Endothelial cell of umbilical vein (primary cell): ENCODE measurements around the gene CLCN2. TPM values are rescaled to one million over a fixed set of nuclear protein-coding genes. Genes with fewer than 3 reads are reported as not detected.

ENCODE experiments used
- BruUV-seq: library from RNA; stranded (reverse); fragments of 400-500 nt; replicated peaks from 2 replicates; lab custom pipeline; 2021; lab: Mats Ljungman, UMichigan
- CTCF ChIA-PET: fragments of 300-600, 350-600 bp; sonication (Branson Sonifier 250); formaldehyde crosslinking; loops from one replicate; lab custom pipeline; 2021; ENCODE audit warnings: antibody characterized with exemption, inconsistent platforms; lab: Charles Lee
- POLR2A ChIA-PET: fragments of 300-600, 350-600 bp; sonication (Branson Sonifier 250); formaldehyde crosslinking; loops from one replicate; lab custom pipeline; 2021; ENCODE audit warnings: antibody characterized with exemption, inconsistent platforms; lab: Charles Lee
- DNase-seq: peaks from one replicate; pipeline ENCODE4 v3.0.0-alpha.2; 2011; ENCODE audit warnings: low read depth, low spot score
- FAIRE-seq: peaks from 2 replicates; lab custom pipeline; 2011; peaks lifted over from hg19 to GRCh38; lab: Jason Lieb, UNC
- H2AFZ ChIP-seq: 2 replicates; pipeline ENCODE4 v1.6.0; 2012; ENCODE audit warnings: low read depth, low read length, control low read depth, inconsistent platforms
- H3K27ac ChIP-seq: 2 replicates; pipeline ENCODE4 v1.5.1; 2011; ENCODE audit warnings: low read depth, mild to moderate bottlenecking, control low read depth, low read length, moderate library complexity; ENCODE audit not compliant: insufficient read depth
- H3K27me3 ChIP-seq, 2 experiments: 2 replicates each; pipeline versions ENCODE4 v1.6.0 to v1.6.1; 2011; ENCODE audit warnings: low read length in 2 of 2, mixed read lengths in 1 of 2; ENCODE audit not compliant: control insufficient read depth in 2 of 2, insufficient read depth in 2 of 2
- H3K36me3 ChIP-seq, 2 experiments: 2 replicates in 1 of 2; 3 replicates in 1 of 2; pipeline ENCODE4 v1.5.1; 2011; ENCODE audit warnings: low read length in 2 of 2, mild to moderate bottlenecking in 1 of 2, moderate library complexity in 1 of 2; ENCODE audit not compliant: control insufficient read depth in 2 of 2, insufficient read depth in 2 of 2; ENCODE audit errors: extremely low read depth in 1 of 2
- H3K4me1 ChIP-seq: 3 replicates; pipeline ENCODE4 v1.5.1; 2011; ENCODE audit warnings: mild to moderate bottlenecking, low read length; ENCODE audit not compliant: control insufficient read depth, insufficient read depth; ENCODE audit errors: extremely low read depth
- H3K4me2 ChIP-seq: 2 replicates; pipeline ENCODE4 v1.6.1; 2011; ENCODE audit warnings: low read length, control low read depth, mixed read lengths; ENCODE audit not compliant: insufficient read depth
- H3K4me3 ChIP-seq, 3 experiments: fragments of 200-600 bp in 1 of 3; sonication (generic), shearing (Covaris generic) in 1 of 3; replicated peaks in 1 of 3; 2 replicates each; pipeline ENCODE4 v1.5.1; 2011 to 2016; ENCODE audit warnings: control low read depth in 3 of 3, low read length in 3 of 3, mild to moderate bottlenecking in 2 of 3, inconsistent platforms in 1 of 3, low read depth in 1 of 3, moderate library complexity in 1 of 3; ENCODE audit not compliant: insufficient read depth in 1 of 3
- H3K79me2 ChIP-seq: 2 replicates; pipeline ENCODE4 v1.6.0; 2012; ENCODE audit warnings: low read length, inconsistent platforms; ENCODE audit not compliant: control insufficient read depth, insufficient read depth
- H3K9ac ChIP-seq: replicated peaks from 2 replicates; pipeline ENCODE3; 2011; ENCODE audit warnings: low read length, control low read depth; ENCODE audit not compliant: insufficient read depth; ENCODE audit errors: extremely low read depth
- H3K9me1 ChIP-seq: replicated peaks from 3 replicates; pipeline ENCODE4 v1.6.0; 2011; ENCODE audit warnings: mild to moderate bottlenecking, low read length; ENCODE audit not compliant: control insufficient read depth, insufficient read depth; ENCODE audit errors: extremely low read depth
- H3K9me3 ChIP-seq: replicated peaks from 2 replicates; pipeline ENCODE4 v1.5.1; 2012; ENCODE audit warnings: low read length, inconsistent platforms; ENCODE audit not compliant: control insufficient read depth, insufficient read depth
- H4K20me1 ChIP-seq: replicated peaks from 2 replicates; pipeline ENCODE3; 2011; ENCODE audit warnings: mild to moderate bottlenecking, low read length; ENCODE audit not compliant: control insufficient read depth, insufficient read depth; ENCODE audit errors: extremely low read depth
- EZH2 ChIP-seq: IDR thresholded peaks from 2 replicates; pipeline ENCODE4 v1.6.1; 2012; ENCODE audit warnings: borderline replicate concordance, low read depth, mild to moderate bottlenecking, moderate library complexity, low read length, inconsistent platforms; ENCODE audit not compliant: severe bottlenecking
- FOS ChIP-seq: IDR thresholded peaks from 2 replicates; pipeline ENCODE4 v1.6.1; 2011; ENCODE audit warnings: mild to moderate bottlenecking, low read length, moderate library complexity, borderline replicate concordance; ENCODE audit not compliant: insufficient read depth
- GATA2 ChIP-seq: IDR thresholded peaks from 2 replicates; pipeline ENCODE4 v1.7.0; 2011; ENCODE audit warnings: low read depth, mild to moderate bottlenecking, moderate library complexity, mixed read lengths, low read length; ENCODE audit not compliant: insufficient read length, insufficient read depth
- JUN ChIP-seq: IDR thresholded peaks from 2 replicates; pipeline ENCODE4 v1.6.1; 2011; ENCODE audit warnings: borderline replicate concordance, low read depth; ENCODE audit not compliant: insufficient read length, insufficient read depth
- MYC ChIP-seq: IDR thresholded peaks from one replicate; pipeline ENCODE4 v1.6.1; 2011; ENCODE audit warnings: mild to moderate bottlenecking, low read depth, low read length
- POLR2A ChIP-seq: IDR thresholded peaks from 2 replicates; pipeline ENCODE4 v1.6.1; 2012; ENCODE audit warnings: low read depth, mild to moderate bottlenecking, control low read depth, low read length
- POLR2AphosphoS5 ChIP-seq: IDR thresholded peaks from 2 replicates; pipeline ENCODE4 v1.6.1; 2012; ENCODE audit warnings: low read depth, mild to moderate bottlenecking, control low read depth, low read length, moderate library complexity; ENCODE audit not compliant: insufficient read depth
- dilution Hi-C: fragments of 300-500 bp; cut with MboI; formaldehyde crosslinking; loops from one replicate; pipeline ENCODE4 v1.15.0; 2019; ENCODE audit warnings: low sequenced_read_pairs; ENCODE audit not compliant: extremely low pct_ligation_motif_present
- intact Hi-C: fragments of 100-400 bp; cut with micrococcal nuclease; formaldehyde crosslinking; loops from one replicate; pipeline ENCODE4 v1.10.0; 2022
- polyA plus RNA-seq, 4 experiments: library from polyadenylated mRNA; depleted of rRNA in 3 of 4; stranded (reverse) in 3 of 4; unstranded in 1 of 4; fragments of >200 nt; gene quantifications; 2 replicates each; pipeline versions ENCODE4 v1.2.1 to v1.2.3, GENCODE V29; 2011 to 2012; ENCODE audit warnings: missing spikeins in 1 of 4
- total RNA-seq: library from RNA; stranded (reverse); gene quantifications from 2 replicates; pipeline ENCODE4 v1.2.3, GENCODE V29; 2021
- TF ChIP-seq, protein P1 (sequence below), 2 donors: IDR thresholded peaks; 1 replicate in 1 of 2; 2 replicates in 1 of 2; pipeline ENCODE4 v1.5.1; 2011; ENCODE audit warnings: low read length in 2 of 2, mild to moderate bottlenecking in 2 of 2, moderate library complexity in 2 of 2, control low read depth in 1 of 2, inconsistent platforms in 1 of 2, low read depth in 1 of 2; ENCODE audit not compliant: insufficient read depth in 1 of 2; ENCODE audit errors: extremely low read depth in 1 of 2
- TF ChIP-seq, protein P2 (sequence below): IDR thresholded peaks from 2 replicates; pipeline ENCODE4 v1.6.1; 2011; ENCODE audit not compliant: insufficient read depth, insufficient read length

CLCN2 gene
- total and polyA plus RNA-seq, 2 donors (not counting 3 experiments of a cell fraction or from before 2014, with no cell fraction given) = 3.5 to 6.5 TPM

DNA sequence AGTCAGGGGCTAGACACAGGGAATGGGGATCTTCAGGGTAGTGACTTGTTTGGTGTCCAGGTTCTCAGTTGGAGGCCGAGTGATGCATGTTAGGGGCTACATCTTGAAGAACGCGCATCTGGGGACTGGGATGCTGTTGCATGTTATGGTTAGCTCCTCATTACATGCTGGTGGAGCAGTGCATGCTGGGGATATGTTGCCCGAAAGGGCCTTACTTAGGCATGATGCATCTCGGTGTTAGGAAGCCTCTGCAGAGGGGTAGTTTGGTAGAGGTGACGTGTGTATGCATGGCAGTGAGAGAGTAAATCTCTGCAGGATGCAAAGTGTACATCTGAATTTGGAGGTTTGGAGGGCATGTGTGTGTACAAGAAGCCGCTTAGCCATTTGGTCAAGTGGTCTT lies 44.6 kb downstream of the CLCN2 start:
- no peaks in the 10 kb centered on the region for H3K27me3 ChIP-seq
- peaks cover 3% of the 10 kb centered on the region for H4K20me1 ChIP-seq
- H3K79me2 ChIP-seq = peaks cover 66% of the 10 kb centered on the region
- H3K9me1 ChIP-seq = no peaks in the 10 kb centered on the region
- dilution Hi-C loops = no loop called here
- peaks cover 24% of the 10 kb centered on the region in 2 experiments for H3K36me3 ChIP-seq
- TF ChIP-seq MYC = no peak
- TF ChIP-seq, protein P1, sequence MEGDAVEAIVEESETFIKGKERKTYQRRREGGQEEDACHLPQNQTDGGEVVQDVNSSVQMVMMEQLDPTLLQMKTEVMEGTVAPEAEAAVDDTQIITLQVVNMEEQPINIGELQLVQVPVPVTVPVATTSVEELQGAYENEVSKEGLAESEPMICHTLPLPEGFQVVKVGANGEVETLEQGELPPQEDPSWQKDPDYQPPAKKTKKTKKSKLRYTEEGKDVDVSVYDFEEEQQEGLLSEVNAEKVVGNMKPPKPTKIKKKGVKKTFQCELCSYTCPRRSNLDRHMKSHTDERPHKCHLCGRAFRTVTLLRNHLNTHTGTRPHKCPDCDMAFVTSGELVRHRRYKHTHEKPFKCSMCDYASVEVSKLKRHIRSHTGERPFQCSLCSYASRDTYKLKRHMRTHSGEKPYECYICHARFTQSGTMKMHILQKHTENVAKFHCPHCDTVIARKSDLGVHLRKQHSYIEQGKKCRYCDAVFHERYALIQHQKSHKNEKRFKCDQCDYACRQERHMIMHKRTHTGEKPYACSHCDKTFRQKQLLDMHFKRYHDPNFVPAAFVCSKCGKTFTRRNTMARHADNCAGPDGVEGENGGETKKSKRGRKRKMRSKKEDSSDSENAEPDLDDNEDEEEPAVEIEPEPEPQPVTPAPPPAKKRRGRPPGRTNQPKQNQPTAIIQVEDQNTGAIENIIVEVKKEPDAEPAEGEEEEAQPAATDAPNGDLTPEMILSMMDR (IDR thresholded peaks at IDR 0.05; ENCODE audit: extremely low read depth in 1 of 2, insufficient read depth in 1 of 2, low read depth in 1 of 2, low read length in 2 of 2) = no peak
- TF ChIP-seq, protein P2, sequence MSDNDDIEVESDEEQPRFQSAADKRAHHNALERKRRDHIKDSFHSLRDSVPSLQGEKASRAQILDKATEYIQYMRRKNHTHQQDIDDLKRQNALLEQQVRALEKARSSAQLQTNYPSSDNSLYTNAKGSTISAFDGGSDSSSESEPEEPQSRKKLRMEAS = no peak
- TF ChIP-seq JUN = no peak
- no peak for TF ChIP-seq EZH2
- TF ChIP-seq GATA2 = no peak
- no peak for TF ChIP-seq FOS
- no peak for TF ChIP-seq POLR2A
- no peak for TF ChIP-seq POLR2AphosphoS5
- H3K9ac ChIP-seq = peak overlapping the region; percentile 82
- no TSS peak for BruUV-seq
- peak overlapping the region; percentile 84 for H3K4me2 ChIP-seq
- no peak overlapping the region for H3K27ac ChIP-seq
- no peak for DNase-seq
- no peaks in the 10 kb centered on the region for H3K9me3 ChIP-seq
- CTCF ChIA-PET = interaction anchor here (0.9 to 1.9 kb wide), 3 partner anchors 20 to 421 kb away, joined by 3 to 5 read pairs (median 4); partner anchors contain the start of gene FAM131A
- no peak overlapping the region for H2AFZ ChIP-seq
- FAIRE-seq = no peak
- intact Hi-C loops = loop anchor here (1.0 kb wide), 1 partner anchor 16 kb away; no protein-coding TSS in a partner anchor
- H3K4me1 ChIP-seq = peaks cover 45% of the 10 kb centered on the region
- POLR2A ChIA-PET = interaction anchor here (0.8 kb wide), 1 partner anchor 16 kb away, joined by 3 read pairs; no protein-coding TSS in a partner anchor
- peak overlapping the region; percentile 36 to 84 (median 59) for H3K4me3 ChIP-seq
